DOHH2 (cell line): ENCODE measurements around the gene ADGRG6.

Experiments
- H3F3A ChIP-seq: fragments of 200-600 bp; sonication (generic), shearing (Covaris generic); 2 replicates; pipeline ENCODE4 v1.6.0; 2016; ENCODE audit warnings: antibody characterized with exemption, mild to moderate bottlenecking; ENCODE audit not compliant: control insufficient read depth, insufficient read depth
- H3K27ac ChIP-seq: fragments of 200-600 bp; sonication (generic); 2 replicates; pipeline ENCODE4 v1.5.1; 2014; ENCODE audit warnings: low read depth, mild to moderate bottlenecking, low read length, moderate library complexity
- H3K27me3 ChIP-seq: fragments of 200-600 bp; sonication (generic); 2 replicates; pipeline ENCODE4 v1.6.1; 2014; ENCODE audit warnings: mild to moderate bottlenecking, low read length, mixed read lengths; ENCODE audit not compliant: control insufficient read depth
- H3K36me3 ChIP-seq: fragments of 200-600 bp; sonication (generic); 2 replicates; pipeline ENCODE4 v1.6.1; 2014; ENCODE audit warnings: mild to moderate bottlenecking, low read length, moderate library complexity, mixed read lengths; ENCODE audit not compliant: control insufficient read depth
- H3K4me1 ChIP-seq: fragments of 200-600 bp; sonication (generic); 2 replicates; pipeline ENCODE4 v1.6.1; 2014; ENCODE audit warnings: mild to moderate bottlenecking, low read length, mixed read lengths; ENCODE audit not compliant: control insufficient read depth
- H3K4me2 ChIP-seq: fragments of 200-600 bp; sonication (generic); 2 replicates; pipeline ENCODE4 v1.6.0; 2014; ENCODE audit warnings: mild to moderate bottlenecking, low read length, moderate library complexity
- H3K4me3 ChIP-seq: fragments of 200-600 bp; sonication (generic); 2 replicates; pipeline ENCODE4 v1.5.1; 2014; ENCODE audit warnings: mild to moderate bottlenecking, low read length, mixed read lengths
- H3K79me2 ChIP-seq: fragments of 200-600 bp; sonication (generic); 2 replicates; pipeline ENCODE4 v1.6.1; 2014; ENCODE audit warnings: mild to moderate bottlenecking, low read length, mixed read lengths; ENCODE audit not compliant: control insufficient read depth
- H3K9me2 ChIP-seq: fragments of 200-600 bp; sonication (generic); replicated peaks from 2 replicates; pipeline ENCODE4 v1.6.1; 2014; ENCODE audit warnings: mild to moderate bottlenecking, low read length, mixed read lengths; ENCODE audit not compliant: control insufficient read depth
- H3K9me3 ChIP-seq: fragments of 200-600 bp; sonication (generic); 2 replicates; pipeline ENCODE4 v1.6.1; 2014; ENCODE audit warnings: antibody characterized with exemption, low read length, mixed read lengths; ENCODE audit not compliant: control insufficient read depth, insufficient read depth
- H4K20me1 ChIP-seq: fragments of 200-600 bp; sonication (generic); 2 replicates; pipeline ENCODE4 v1.6.0; 2014; ENCODE audit warnings: low read depth, mild to moderate bottlenecking, antibody characterized with exemption, low read length, moderate library complexity; ENCODE audit not compliant: control insufficient read depth, insufficient read depth
- EZH2phosphoT487 ChIP-seq: fragments of 200-600 bp; sonication (generic); IDR thresholded peaks from 2 replicates; pipeline ENCODE4 v1.6.1; 2017; ENCODE audit warnings: borderline replicate concordance, mild to moderate bottlenecking, antibody characterized with exemption, low read length, moderate library complexity, mixed read lengths
- TF ChIP-seq, protein P1 (sequence below): fragments of 200-600 bp; sonication (generic); IDR thresholded peaks from one replicate; pipeline ENCODE4 v1.5.1; 2014; ENCODE audit warnings: antibody characterized with exemption, mild to moderate bottlenecking, low read depth, low read length; ENCODE audit not compliant: poor library complexity, severe bottlenecking

Gene ADGRG6

DNA sequence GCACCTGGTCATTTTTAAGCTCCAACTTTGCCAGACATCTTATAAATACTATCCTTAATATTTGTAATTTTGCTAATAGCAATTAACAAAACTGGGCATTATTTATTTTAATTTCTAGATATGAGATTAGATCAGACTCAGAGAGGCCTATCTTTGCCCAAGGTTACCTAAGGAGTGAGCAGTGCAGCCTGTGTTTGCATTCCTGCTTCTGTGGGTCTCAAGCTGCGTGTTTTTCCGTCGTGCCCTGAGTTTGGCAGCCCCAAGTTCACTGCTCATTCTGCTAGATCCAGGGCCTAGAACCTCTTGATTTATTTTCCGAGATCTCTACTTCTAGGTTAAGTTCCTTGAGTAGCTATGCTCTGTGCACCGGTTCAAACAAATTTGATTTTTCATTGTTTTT lies 11.0 kb upstream of the ADGRG6 start:
- H3K4me3 ChIP-seq = no peak overlapping the region
- no peaks in the 10 kb centered on the region for H3K27me3 ChIP-seq
- H3F3A ChIP-seq = no peaks in the 10 kb centered on the region
- no peaks in the 10 kb centered on the region for H3K79me2 ChIP-seq
- no peaks in the 10 kb centered on the region for H3K36me3 ChIP-seq
- no peaks in the 10 kb centered on the region for H3K9me3 ChIP-seq
- no peaks in the 10 kb centered on the region for H3K9me2 ChIP-seq
- TF ChIP-seq, protein P1, sequence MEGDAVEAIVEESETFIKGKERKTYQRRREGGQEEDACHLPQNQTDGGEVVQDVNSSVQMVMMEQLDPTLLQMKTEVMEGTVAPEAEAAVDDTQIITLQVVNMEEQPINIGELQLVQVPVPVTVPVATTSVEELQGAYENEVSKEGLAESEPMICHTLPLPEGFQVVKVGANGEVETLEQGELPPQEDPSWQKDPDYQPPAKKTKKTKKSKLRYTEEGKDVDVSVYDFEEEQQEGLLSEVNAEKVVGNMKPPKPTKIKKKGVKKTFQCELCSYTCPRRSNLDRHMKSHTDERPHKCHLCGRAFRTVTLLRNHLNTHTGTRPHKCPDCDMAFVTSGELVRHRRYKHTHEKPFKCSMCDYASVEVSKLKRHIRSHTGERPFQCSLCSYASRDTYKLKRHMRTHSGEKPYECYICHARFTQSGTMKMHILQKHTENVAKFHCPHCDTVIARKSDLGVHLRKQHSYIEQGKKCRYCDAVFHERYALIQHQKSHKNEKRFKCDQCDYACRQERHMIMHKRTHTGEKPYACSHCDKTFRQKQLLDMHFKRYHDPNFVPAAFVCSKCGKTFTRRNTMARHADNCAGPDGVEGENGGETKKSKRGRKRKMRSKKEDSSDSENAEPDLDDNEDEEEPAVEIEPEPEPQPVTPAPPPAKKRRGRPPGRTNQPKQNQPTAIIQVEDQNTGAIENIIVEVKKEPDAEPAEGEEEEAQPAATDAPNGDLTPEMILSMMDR = no peak
- no peak for TF ChIP-seq EZH2phosphoT487
- H3K4me2 ChIP-seq = no peak overlapping the region
- no peaks in the 10 kb centered on the region for H3K4me1 ChIP-seq
- H4K20me1 ChIP-seq = no peaks in the 10 kb centered on the region
- no peak overlapping the region for H3K27ac ChIP-seq

DNA sequence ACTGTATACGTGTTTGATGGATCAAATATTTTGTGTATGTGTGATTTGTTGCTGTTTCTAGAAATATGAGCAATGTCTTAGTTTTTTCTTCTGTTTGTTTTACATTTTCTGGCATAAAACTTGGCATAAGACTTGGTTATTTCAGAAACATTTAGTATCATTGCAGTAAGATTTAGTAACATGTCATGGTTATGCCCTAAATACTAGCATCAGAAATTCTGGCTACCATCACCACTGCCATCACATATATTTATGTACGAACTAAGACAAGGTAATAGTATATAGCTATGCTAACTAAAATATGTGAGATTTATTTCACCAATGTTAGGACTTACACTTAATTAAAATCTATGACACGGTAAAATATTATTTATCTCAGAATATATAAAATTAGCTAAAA lies 10.3 kb upstream of the ADGRG6 start:
- Histone ChIP-seq H3K4me1 (no peaks in the 10 kb centered on the region), H3K9me3 (no peaks in the 10 kb centered on the region), H3K4me3 (no peak overlapping the region), H4K20me1 (no peaks in the 10 kb centered on the region), H3K9me2 (no peaks in the 10 kb centered on the region), H3K36me3 (no peaks in the 10 kb centered on the region), H3K27ac (no peak overlapping the region), H3F3A (no peaks in the 10 kb centered on the region), H3K79me2 (no peaks in the 10 kb centered on the region), H3K4me2 (no peak overlapping the region), H3K27me3 (no peaks in the 10 kb centered on the region)
- TF ChIP-seq, protein P1 = no peak
- TF ChIP-seq EZH2phosphoT487 = no peak

DNA sequence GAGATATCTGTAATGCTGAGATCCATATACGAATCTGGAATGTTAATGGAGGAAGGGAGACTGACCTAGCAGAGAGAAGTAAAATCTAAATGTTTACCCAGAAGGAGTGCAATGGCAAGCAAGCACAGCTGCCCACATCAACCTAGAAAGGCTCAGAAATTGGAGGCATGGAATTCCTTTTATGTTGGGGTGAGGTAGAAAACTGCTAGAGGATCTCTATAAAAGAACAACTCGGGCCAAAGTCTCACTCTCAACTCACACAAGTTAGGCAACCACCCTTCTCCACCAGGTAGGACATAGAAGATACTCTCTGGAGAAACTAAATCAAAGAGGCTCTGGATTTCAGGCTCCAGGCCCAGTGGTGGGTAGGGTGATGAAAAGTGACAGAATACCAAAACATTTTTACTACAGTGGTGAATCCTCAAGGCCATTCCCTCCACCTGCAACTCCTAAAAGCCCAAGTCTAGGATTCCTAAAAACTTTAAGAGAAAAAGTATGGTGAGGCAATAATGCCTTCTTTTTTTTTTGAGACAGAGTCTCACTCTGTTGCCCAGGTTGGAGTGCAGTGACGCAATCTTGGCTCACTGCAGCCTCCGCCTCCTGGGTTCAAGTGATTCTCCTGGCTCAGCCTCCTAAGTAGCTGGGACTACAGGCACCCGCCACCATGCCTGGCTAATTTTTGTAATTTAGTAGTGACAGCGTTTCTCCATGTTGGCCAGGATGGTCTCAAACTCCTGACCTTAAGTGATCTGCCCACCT lies 9.5 kb upstream of the ADGRG6 start:
- no peak overlapping the region for H3K4me3 ChIP-seq
- no peaks in the 10 kb centered on the region for H3F3A ChIP-seq
- H3K27me3 ChIP-seq = no peaks in the 10 kb centered on the region
- H3K4me2 ChIP-seq = no peak overlapping the region
- no peaks in the 10 kb centered on the region for H3K79me2 ChIP-seq
- H3K36me3 ChIP-seq = no peaks in the 10 kb centered on the region
- H3K9me2 ChIP-seq = no peaks in the 10 kb centered on the region
- no peaks in the 10 kb centered on the region for H3K4me1 ChIP-seq
- H3K27ac ChIP-seq = no peak overlapping the region
- H3K9me3 ChIP-seq = no peaks in the 10 kb centered on the region
- TF ChIP-seq EZH2phosphoT487 = no peak
- TF ChIP-seq, protein P1 = no peak
- H4K20me1 ChIP-seq = no peaks in the 10 kb centered on the region
